ENCODE results near the gene SLC6A2.

The SLC6A2 gene

DNA sequence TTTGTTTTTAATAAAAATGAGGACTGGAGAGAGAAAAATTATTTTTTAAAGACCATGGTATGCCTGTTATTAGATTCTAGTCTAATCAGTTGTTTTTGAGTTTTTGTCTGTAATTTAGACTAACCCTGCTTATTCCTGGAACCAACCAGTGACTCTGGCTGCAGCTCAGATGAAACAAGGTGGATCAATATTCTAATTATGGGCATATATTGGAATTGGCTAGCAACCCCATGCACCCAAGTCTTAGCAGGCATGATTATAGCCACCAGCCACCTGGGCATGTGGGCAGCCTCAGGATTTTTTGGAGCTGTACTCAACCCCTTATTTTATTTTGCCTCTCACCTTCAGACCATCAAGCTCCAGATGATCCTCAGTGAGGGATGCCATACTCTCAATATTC is 21.6 kb upstream of the SLC6A2 start:
- Histone ChIP-seq H3K4me1 (ENCODE audit: insufficient read depth, low read length) (no peaks in the 10 kb centered on the region), H3K4me2 (ENCODE audit: insufficient read depth, low read length) (no peak overlapping the region), H3K27ac (ENCODE audit: low read length) (no peak overlapping the region), H3K79me2 (ENCODE audit: insufficient read depth, low read length) (no peaks in the 10 kb centered on the region), H3K9me3 (ENCODE audit: insufficient read depth, low read length, severe bottlenecking) (peaks cover 2% of the 10 kb centered on the region), H3K27me3 (ENCODE audit: insufficient read depth, low read length, poor library complexity) (peaks cover 5% of the 10 kb centered on the region), H3K36me3 (ENCODE audit: insufficient read depth, low read length) (no peaks in the 10 kb centered on the region), H2AFZ (ENCODE audit: low read depth, low read length) (no peak overlapping the region), H4K20me1 (ENCODE audit: insufficient read depth, low read length) (no peaks in the 10 kb centered on the region), H3K9ac (ENCODE audit: low read depth, low read length) (no peak overlapping the region), H3K4me3 (ENCODE audit: low read depth in 1 of 2, low read length in 2 of 2) (no peak overlapping the region)
- ATAC-seq (ENCODE audit: insufficient read depth, low read depth): no peak
- DNase-seq: no peak
- TF ChIP-seq CTCF (IDR thresholded peaks at IDR 0.05; ENCODE audit: borderline replicate concordance, extremely low read depth, low read length, poor library complexity, severe bottlenecking): no peak
- TF ChIP-seq EZH2 (IDR thresholded peaks at IDR 0.05; ENCODE audit: borderline replicate concordance, low read depth, low read length, severe bottlenecking): no peak

- Histone ChIP-seq H3K9ac (ENCODE audit: low read depth, low read length) (no peak overlapping the region), H3K36me3 (ENCODE audit: insufficient read depth, low read length) (no peaks in the 10 kb centered on the region), H2AFZ (ENCODE audit: low read depth, low read length) (no peak overlapping the region), H4K20me1 (ENCODE audit: insufficient read depth, low read length) (no peaks in the 10 kb centered on the region), H3K4me3 (ENCODE audit: low read depth in 1 of 2, low read length in 2 of 2) (no peak overlapping the region), H3K9me3 (ENCODE audit: insufficient read depth, low read length, severe bottlenecking) (no peaks in the 10 kb centered on the region), H3K4me2 (ENCODE audit: insufficient read depth, low read length) (no peak overlapping the region), H3K27ac (ENCODE audit: low read length) (no peak overlapping the region), H3K4me1 (ENCODE audit: insufficient read depth, low read length) (no peaks in the 10 kb centered on the region), H3K27me3 (ENCODE audit: insufficient read depth, low read length, poor library complexity) (peaks cover 5% of the 10 kb centered on the region), H3K79me2 (ENCODE audit: insufficient read depth, low read length) (no peaks in the 10 kb centered on the region)
- TF ChIP-seq EZH2 (IDR thresholded peaks at IDR 0.05; ENCODE audit: borderline replicate concordance, low read depth, low read length, severe bottlenecking) (no peak), CTCF (IDR thresholded peaks at IDR 0.05; ENCODE audit: borderline replicate concordance, extremely low read depth, low read length, poor library complexity, severe bottlenecking) (no peak)
- DNase-seq (no peak), ATAC-seq (ENCODE audit: insufficient read depth, low read depth) (no peak)
Measured at GRCh38 chr16:55638256-55638655, 17.5 kb upstream of the SLC6A2 start.

GRCh38 chr16:55640701-55641327 is 15.0 kb upstream of the SLC6A2 start:
- no peaks in the 10 kb centered on the region for H3K36me3 ChIP-seq (ENCODE audit: insufficient read depth, low read length)
- no peaks in the 10 kb centered on the region for H3K4me1 ChIP-seq (ENCODE audit: insufficient read depth, low read length)
- no peak overlapping the region for H3K4me2 ChIP-seq (ENCODE audit: insufficient read depth, low read length)
- peaks cover 5% of the 10 kb centered on the region for H3K27me3 ChIP-seq (ENCODE audit: insufficient read depth, low read length, poor library complexity)
- H4K20me1 ChIP-seq (ENCODE audit: insufficient read depth, low read length): no peaks in the 10 kb centered on the region
- H2AFZ ChIP-seq (ENCODE audit: low read depth, low read length): no peak overlapping the region
- no peak overlapping the region for H3K27ac ChIP-seq (ENCODE audit: low read length)
- ATAC-seq (ENCODE audit: insufficient read depth, low read depth): no peak
- H3K9me3 ChIP-seq (ENCODE audit: insufficient read depth, low read length, severe bottlenecking): no peaks in the 10 kb centered on the region
- DNase-seq: no peak
- TF ChIP-seq CTCF (IDR thresholded peaks at IDR 0.05; ENCODE audit: borderline replicate concordance, extremely low read depth, low read length, poor library complexity, severe bottlenecking): no peak
- no peak for TF ChIP-seq EZH2 (IDR thresholded peaks at IDR 0.05; ENCODE audit: borderline replicate concordance, low read depth, low read length, severe bottlenecking)
- H3K9ac ChIP-seq (ENCODE audit: low read depth, low read length): no peak overlapping the region
- no peaks in the 10 kb centered on the region for H3K79me2 ChIP-seq (ENCODE audit: insufficient read depth, low read length)
- no peak overlapping the region for H3K4me3 ChIP-seq (ENCODE audit: low read depth in 1 of 2, low read length in 2 of 2)

Measured in DND-41 (cell line).